ENCODE data around the gene SNX11. TPM values are rescaled to one million over a fixed set of nuclear protein-coding genes. Genes with fewer than 3 reads are reported as not detected.

The SNX11 gene
- total and polyA plus RNA-seq, 4 donors: 6.4 to 11.4 (median 8.5) TPM

GRCh38 chr17:48155889-48156611, 48.5 kb downstream of the SNX11 start:
- H3K9ac ChIP-seq (ENCODE audit: low read depth in 1 of 2, low read length in 2 of 2): no peak overlapping the region
- peaks cover 5 to 46% (median 26%) of the 10 kb centered on the region in 4 donors for H3K4me1 ChIP-seq (ENCODE audit: control insufficient read depth in 4 of 4, insufficient read depth in 4 of 4, low read length in 3 of 4)
- H3K27ac ChIP-seq (ENCODE audit: low read depth in 1 of 2, low read length in 2 of 2): no peak overlapping the region
- H3K4me3 ChIP-seq (ENCODE audit: low read depth in 1 of 3, low read length in 3 of 3): no peak overlapping the region
- TF ChIP-seq ATF3 (IDR thresholded peaks at IDR 0.05) (no peak), TAF1 (conservative IDR thresholded peaks at IDR 0.05) (no peak), FOXA1 (IDR thresholded peaks at IDR 0.05) (no peak), HNF4A (conservative IDR thresholded peaks at IDR 0.05) (no peak), ZBTB33 (IDR thresholded peaks at IDR 0.05) (no peak), JUND (IDR thresholded peaks at IDR 0.05) (no peak)
- 80% methylated on average over 21 of the region's 21 CpGs for WGBS
- no peaks in the 10 kb centered on the region for H3K9me3 ChIP-seq (ENCODE audit: control insufficient read depth in 4 of 4, low read length in 3 of 4)
- no peak for DNase-seq (ENCODE audit: low spot score)
- H3K36me3 ChIP-seq (ENCODE audit: control insufficient read depth in 4 of 4, insufficient read depth in 3 of 4, low read depth in 1 of 4, low read length in 3 of 4): peaks cover 0 to 10% (median 1%) of the 10 kb centered on the region in 4 donors
- no peaks in the 10 kb centered on the region for H3K27me3 ChIP-seq (ENCODE audit: control insufficient read depth in 4 of 4, insufficient read depth in 4 of 4, low read length in 3 of 4)

GRCh38 chr17:48159232-48159631, 51.7 kb downstream of the SNX11 start:
- Histone ChIP-seq H3K27ac (ENCODE audit: low read depth in 1 of 2, low read length in 2 of 2) (peak overlapping the region in 1 of 2 donors; percentile 10), H3K36me3 (ENCODE audit: control insufficient read depth in 4 of 4, insufficient read depth in 3 of 4, low read depth in 1 of 4, low read length in 3 of 4) (peaks cover 0 to 8% (median 1%) of the 10 kb centered on the region in 4 donors), H3K9me3 (ENCODE audit: control insufficient read depth in 4 of 4, low read length in 3 of 4) (no peaks in the 10 kb centered on the region), H3K4me3 (ENCODE audit: low read depth in 1 of 3, low read length in 3 of 3) (no peak overlapping the region), H3K4me1 (ENCODE audit: control insufficient read depth in 4 of 4, insufficient read depth in 4 of 4, low read length in 3 of 4) (peaks cover 5 to 46% (median 15%) of the 10 kb centered on the region in 4 donors), H3K27me3 (ENCODE audit: control insufficient read depth in 4 of 4, insufficient read depth in 4 of 4, low read length in 3 of 4) (no peaks in the 10 kb centered on the region), H3K9ac (ENCODE audit: low read depth in 1 of 2, low read length in 2 of 2) (no peak overlapping the region)
- WGBS: 86% methylated on average over 4 of the region's 4 CpGs
- DNase-seq (ENCODE audit: low spot score): no peak
- TF ChIP-seq YY1 (IDR thresholded peaks at IDR 0.05) (no peak), REST (IDR thresholded peaks at IDR 0.05) (no peak), TAF1 (conservative IDR thresholded peaks at IDR 0.05) (no peak), FOXA1 (IDR thresholded peaks at IDR 0.05) (no peak), NR2F2 (IDR thresholded peaks at IDR 0.05) (no peak), EGR1 (IDR thresholded peaks at IDR 0.05; ENCODE audit: low read depth in 2 of 2) (no peak), RXRA (IDR thresholded peaks at IDR 0.05) (no peak), CTCF (IDR thresholded peaks at IDR 0.05; ENCODE audit: low read depth, low read length, missing input control) (no peak), RAD21 (IDR thresholded peaks at IDR 0.05) (no peak), JUND (IDR thresholded peaks at IDR 0.05) (no peak)

Measured in liver (tissue), 9 donors.